GM19324 (cell line): ENCODE results near the gene DAGLA.

Experiments used
- ATAC-seq: cut with Tn5 transposase; IDR thresholded peaks from one replicate; pipeline ENCODE4 v1.9.1; 2021; ENCODE audit warnings: mild to moderate bottlenecking, moderate library complexity; ENCODE audit not compliant: unreplicated experiment, low FRiP score

DAGLA gene

GRCh38 chr11:61794579-61794978, 114.4 kb downstream of the DAGLA start:
- no peak for ATAC-seq

GRCh38 chr11:61795459-61795858, 115.3 kb downstream of the DAGLA start:
- ATAC-seq = no peak

GRCh38 chr11:61795876-61796526, 115.8 kb downstream of the DAGLA start:
- ATAC-seq = no peak
